Psoas muscle (tissue), 8 donors: ENCODE data around the gene NEAT1. TPM values are rescaled to one million over a fixed set of nuclear protein-coding genes. Genes with fewer than 3 reads are reported as not detected.

Experiments used
- ATAC-seq, 4 donors: fragments of 200-7000 bp; cut with Tn5 transposase; one replicate each; pipeline ENCODE4 v1.9.1; 2020; ENCODE audit warnings: moderate library complexity in 3 of 4, mild to moderate bottlenecking in 2 of 4
- DNase-seq, 2 donors: peaks; one replicate each; pipeline ENCODE4 v3.0.0-alpha.2; 2020
- H3K27ac ChIP-seq: fragments of 200-600 bp; one replicate; pipeline ENCODE4 v1.8.0; 2022
- H3K27me3 ChIP-seq, 3 donors: fragments of 200-600 bp in 1 of 3; one replicate each; pipeline versions ENCODE4 v1.6.1 to v1.8.0; 2013 to 2022; ENCODE audit warnings: low read length in 2 of 3, mild to moderate bottlenecking in 2 of 3, moderate library complexity in 1 of 3; ENCODE audit not compliant: insufficient read depth in 3 of 3
- H3K36me3 ChIP-seq, 2 donors: fragments of 200-600 bp in 1 of 2; one replicate each; pipeline versions ENCODE4 v1.6.1 to v1.8.0; 2013 to 2022; ENCODE audit warnings: low read depth in 1 of 2, mild to moderate bottlenecking in 1 of 2, moderate library complexity in 1 of 2; ENCODE audit not compliant: insufficient read depth in 1 of 2
- H3K4me1 ChIP-seq: fragments of 200-600 bp; one replicate; pipeline ENCODE4 v1.8.0; 2022
- H3K4me3 ChIP-seq: fragments of 200-600 bp; one replicate; pipeline ENCODE4 v1.8.0; 2022; ENCODE audit warnings: mild to moderate bottlenecking
- H3K9me3 ChIP-seq: fragments of 200-600 bp; one replicate; pipeline ENCODE4 v1.8.0; 2022
- WGBS, 3 donors: extraction: QIAGEN DNeasy Blood & Tissue Kit; methylation state at CpG; one replicate each; pipeline versions ENCODE4 v1.1.6 to v1.1.7; 2013; 5-methylcytosine and 5-hydroxymethylcytosine counted together
- intact Hi-C, 2 donors: fragments of 100-400 bp; cut with DNase I; formaldehyde crosslinking; loops; one replicate each; pipeline versions ENCODE4 v1.11.0 to v1.14.2; 2022
- polyA plus RNA-seq, 3 donors: library from polyadenylated mRNA; stranded (reverse); fragments of 200-250 nt; gene quantifications; one replicate each; pipeline ENCODE4 v1.2.3, GENCODE V29; 2013
- total RNA-seq, 4 donors: library from RNA; stranded (reverse); fragmentation: NEBNext Ultra II Directional in 2 of 4; extraction: Animal tissue kit (Norgen Biotek cat#: 25700) in 2 of 4; gene quantifications; one replicate each; pipeline versions ENCODE4 v1.2.1 to v1.2.4, GENCODE V29; 2021 to 2023
- TF ChIP-seq, protein P1 (sequence below): fragments of 200-600 bp; IDR thresholded peaks from one replicate; pipeline ENCODE4 v1.8.0; 2022; ENCODE audit warnings: antibody characterized with exemption
- donor health status: healthy with polysubstance abuse.
- donor health status: DM: no; HTN: no; CAD: no; lungs with moderate emphysema.
- donor health status: Bipolar disorder and iron deficiency.
- donor health status: healthy.
- donor health status: DM: yes; HTN: yes; CAD: no.
- donor health status: DM: no; HTN: no; CAD: no.
- donor health status: DM: no; HTN: no; CAD: no.
- donor health status: DM: yes; HTN: yes; CAD: no.

Gene NEAT1
- total and polyA plus RNA-seq, 7 donors: 474 to 1,759 (median 716) TPM

DNA sequence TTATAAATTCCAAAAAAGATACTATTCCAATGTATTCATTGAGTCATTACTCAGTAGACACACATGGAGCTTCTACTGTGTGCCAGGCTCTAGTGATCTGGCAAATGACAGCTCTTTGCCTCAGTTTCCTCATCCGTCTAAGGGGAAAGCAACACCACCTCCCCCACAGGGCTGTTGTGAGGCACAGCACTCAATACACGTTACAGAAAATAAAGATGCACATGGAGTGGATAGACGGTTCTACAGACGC is 69.7 kb downstream of the NEAT1 start:
- ATAC-seq (no peak), DNase-seq (no peak)
- no peaks in the 10 kb centered on the region for H3K27me3 ChIP-seq
- H3K4me1 ChIP-seq: peaks cover 90% of the 10 kb centered on the region
- no peaks in the 10 kb centered on the region for H3K9me3 ChIP-seq
- H3K27ac ChIP-seq: peak overlapping the region; percentile 99
- no peaks in the 10 kb centered on the region for H3K36me3 ChIP-seq
- TF ChIP-seq, protein P1, sequence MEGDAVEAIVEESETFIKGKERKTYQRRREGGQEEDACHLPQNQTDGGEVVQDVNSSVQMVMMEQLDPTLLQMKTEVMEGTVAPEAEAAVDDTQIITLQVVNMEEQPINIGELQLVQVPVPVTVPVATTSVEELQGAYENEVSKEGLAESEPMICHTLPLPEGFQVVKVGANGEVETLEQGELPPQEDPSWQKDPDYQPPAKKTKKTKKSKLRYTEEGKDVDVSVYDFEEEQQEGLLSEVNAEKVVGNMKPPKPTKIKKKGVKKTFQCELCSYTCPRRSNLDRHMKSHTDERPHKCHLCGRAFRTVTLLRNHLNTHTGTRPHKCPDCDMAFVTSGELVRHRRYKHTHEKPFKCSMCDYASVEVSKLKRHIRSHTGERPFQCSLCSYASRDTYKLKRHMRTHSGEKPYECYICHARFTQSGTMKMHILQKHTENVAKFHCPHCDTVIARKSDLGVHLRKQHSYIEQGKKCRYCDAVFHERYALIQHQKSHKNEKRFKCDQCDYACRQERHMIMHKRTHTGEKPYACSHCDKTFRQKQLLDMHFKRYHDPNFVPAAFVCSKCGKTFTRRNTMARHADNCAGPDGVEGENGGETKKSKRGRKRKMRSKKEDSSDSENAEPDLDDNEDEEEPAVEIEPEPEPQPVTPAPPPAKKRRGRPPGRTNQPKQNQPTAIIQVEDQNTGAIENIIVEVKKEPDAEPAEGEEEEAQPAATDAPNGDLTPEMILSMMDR: no peak
- peak overlapping the region; percentile 42 for H3K4me3 ChIP-seq
- 31 to 50% (median 42%) methylated on average over 4 of the region's 4 CpGs for WGBS, 3 donors
- intact Hi-C loops: no loop called here

DNA sequence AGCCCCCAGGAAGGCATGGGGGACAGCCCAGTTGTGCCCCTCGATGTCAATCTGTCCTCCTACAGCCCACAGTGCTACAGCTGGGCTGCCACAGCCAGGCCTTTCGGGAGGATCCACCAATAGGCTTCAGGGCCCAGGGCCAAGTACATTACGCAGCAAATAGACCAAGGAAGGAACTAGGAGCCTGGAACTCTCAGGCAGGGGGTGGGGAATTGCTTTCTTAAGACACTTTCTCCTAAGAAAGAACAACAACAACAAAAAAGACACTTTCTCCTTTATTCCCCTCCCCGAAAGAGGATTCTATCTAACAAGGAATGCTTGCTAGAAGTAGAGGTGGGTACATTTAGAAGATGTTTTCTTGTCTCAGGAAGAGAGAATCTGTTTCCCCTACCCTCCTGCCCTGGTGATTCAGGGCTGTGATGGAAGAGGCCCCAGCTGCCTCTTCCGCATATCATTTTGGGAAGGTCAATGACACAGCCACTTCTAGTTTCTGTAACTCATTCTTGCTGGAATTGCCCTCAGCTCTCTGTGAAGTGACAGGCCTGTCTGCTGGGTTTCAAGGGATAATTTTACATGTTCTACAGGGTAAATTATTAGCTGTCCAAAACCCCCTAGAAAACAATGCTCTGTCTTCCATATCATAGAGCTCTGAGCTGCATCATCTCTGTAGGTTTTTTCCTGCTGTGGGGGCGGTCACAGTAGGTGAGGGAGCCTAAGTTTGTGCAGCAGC is 70.2 kb downstream of the NEAT1 start:
- peak; percentile 90 to 93 for DNase-seq
- intact Hi-C loops: no loop called here
- peak overlapping the region; percentile 42 for H3K4me3 ChIP-seq
- peak overlapping the region; percentile 99 for H3K27ac ChIP-seq
- H3K36me3 ChIP-seq: no peaks in the 10 kb centered on the region
- 22 to 25% (median 23%) methylated on average over 6 of the region's 6 CpGs for WGBS, 3 donors
- ATAC-seq: peak; percentile 29 to 55 (median 40)
- H3K4me1 ChIP-seq: peaks cover 87% of the 10 kb centered on the region
- H3K9me3 ChIP-seq: no peaks in the 10 kb centered on the region
- TF ChIP-seq, protein P1: no peak
- H3K27me3 ChIP-seq: no peaks in the 10 kb centered on the region

DNA sequence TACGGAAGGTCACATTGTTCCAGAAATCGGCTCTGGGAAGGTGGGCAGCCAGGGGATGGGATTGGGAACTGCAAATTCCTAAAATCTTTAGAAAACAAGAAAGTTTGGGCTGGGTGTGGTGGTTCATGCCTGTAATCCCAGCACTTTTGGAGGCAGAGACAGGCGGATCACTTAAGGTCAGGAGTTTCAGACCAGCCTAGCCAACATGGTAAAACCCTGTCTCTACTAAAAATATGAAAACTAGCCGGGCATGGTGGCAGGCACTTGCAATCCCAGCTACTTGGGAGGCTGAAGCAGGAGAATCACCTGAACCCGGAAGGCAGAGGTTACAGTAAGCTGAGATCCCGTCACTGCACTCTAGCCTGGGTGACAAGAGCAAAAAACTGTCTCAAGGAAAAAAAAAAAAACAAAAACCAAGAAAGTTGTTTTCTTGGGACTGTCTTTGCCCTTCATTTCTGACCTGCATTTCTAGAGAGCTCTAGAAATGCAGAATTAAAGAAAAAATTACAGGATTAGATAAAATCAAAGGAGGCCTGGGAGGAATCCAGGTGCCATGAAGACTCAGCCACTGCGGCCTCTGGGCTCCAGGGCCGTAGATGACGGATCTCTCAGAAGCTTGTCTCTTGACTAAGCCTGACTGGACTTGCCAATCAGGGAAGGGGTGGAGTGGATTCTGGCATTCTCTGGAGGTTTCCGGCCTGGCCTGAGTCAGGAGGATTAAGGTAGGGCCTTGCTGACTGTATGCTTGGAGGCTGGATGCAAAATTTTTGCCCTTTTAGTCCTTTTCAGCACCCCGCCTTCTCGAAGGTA is 71.0 kb downstream of the NEAT1 start:
- peak overlapping the region; percentile 99 for H3K27ac ChIP-seq
- no peaks in the 10 kb centered on the region for H3K36me3 ChIP-seq
- no peaks in the 10 kb centered on the region for H3K27me3 ChIP-seq
- intact Hi-C loops: loop anchor here in 1 of 2 donors (1.0 kb wide), 1 partner anchor 17 kb away; no protein-coding TSS in a partner anchor
- DNase-seq (peak; percentile 84 to 92), ATAC-seq (peak; percentile 46 to 60 (median 59))
- peak overlapping the region; percentile 42 for H3K4me3 ChIP-seq
- WGBS, 3 donors: 25 to 32% (median 26%) methylated on average over 12 of the region's 12 CpGs
- peaks cover 80% of the 10 kb centered on the region for H3K4me1 ChIP-seq
- TF ChIP-seq, protein P1: no peak
- no peaks in the 10 kb centered on the region for H3K9me3 ChIP-seq

Other genes starting within 250 kb of the NEAT1 start
- gene CAPN1, start 240.9 kb upstream of the NEAT1 start, total RNA-seq: 100 to 1,000 TPM in 1 of 4 donors, 10 to 100 TPM in 3; 72.4 to 105 (median 81.5) TPM
- 10 to 100 TPM; 65.7 to 97.4 (median 86.5) TPM for gene CAPN1, start 240.9 kb upstream of the NEAT1 start, polyA plus RNA-seq
- gene POLA2, start 160.8 kb upstream of the NEAT1 start, total RNA-seq: 1 to 10 TPM; 1.7 to 3.4 (median 3.0) TPM
- 1 to 10 TPM; 2.1 to 5.8 (median 4.3) TPM for gene POLA2, start 160.8 kb upstream of the NEAT1 start, polyA plus RNA-seq
- gene CDC42EP2, start 107.9 kb upstream of the NEAT1 start, total RNA-seq: 1 to 10 TPM; 4.9 to 7.3 (median 6.8) TPM
- 1 to 10 TPM; 2.7 to 5.9 (median 3.3) TPM for gene CDC42EP2, start 107.9 kb upstream of the NEAT1 start, polyA plus RNA-seq
- 10 to 100 TPM; 26.5 to 43.8 (median 40.6) TPM for gene DPF2, start 88.9 kb upstream of the NEAT1 start, total RNA-seq
- gene DPF2, start 88.9 kb upstream of the NEAT1 start, polyA plus RNA-seq: 10 to 100 TPM; 24.8 to 39.2 (median 29.7) TPM
- gene TIGD3, start 68.0 kb upstream of the NEAT1 start, total RNA-seq: under 1 TPM in 1 of 4 donors, not detected in 3; 0.25 TPM
- under 1 TPM; 0.05 to 0.09 (median 0.08) TPM for gene TIGD3, start 68.0 kb upstream of the NEAT1 start, polyA plus RNA-seq
- 1 to 10 TPM; 5.7 to 8.8 (median 7.2) TPM for gene SLC25A45, start 40.2 kb upstream of the NEAT1 start, total RNA-seq
- gene SLC25A45, start 40.2 kb upstream of the NEAT1 start, polyA plus RNA-seq: 10 to 100 TPM in 1 of 3 donors, 1 to 10 TPM in 2; 3.7 to 18.5 (median 6.1) TPM
- gene FRMD8, start 36.2 kb upstream of the NEAT1 start, total RNA-seq: 10 to 100 TPM in 3 of 4 donors, 1 to 10 TPM in 1; 7.4 to 27.7 (median 13.9) TPM
- gene FRMD8, start 36.2 kb upstream of the NEAT1 start, polyA plus RNA-seq: 10 to 100 TPM; 10.6 to 20.8 (median 12.9) TPM
- over 10,000 TPM in 1 of 4 donors, 1,000 to 10,000 TPM in 3; 3,071 to 11,376 (median 4,986) TPM for gene MALAT1, start 76.2 kb downstream of the NEAT1 start, total RNA-seq
- 100 to 1,000 TPM; 102 to 846 (median 299) TPM for gene MALAT1, start 76.2 kb downstream of the NEAT1 start, polyA plus RNA-seq
- 100 to 1,000 TPM in 1 of 4 donors, 10 to 100 TPM in 3; 77.8 to 106 (median 92.6) TPM for gene SCYL1, start 102.3 kb downstream of the NEAT1 start, total RNA-seq
- gene SCYL1, start 102.3 kb downstream of the NEAT1 start, polyA plus RNA-seq: 10 to 100 TPM; 66.9 to 87.4 (median 79.4) TPM
- 10 to 100 TPM; 27.9 to 82.3 (median 51.4) TPM for gene LTBP3, start 135.6 kb downstream of the NEAT1 start, total RNA-seq
- gene LTBP3, start 135.6 kb downstream of the NEAT1 start, polyA plus RNA-seq: 10 to 100 TPM; 12.7 to 19.2 (median 17.2) TPM
- gene ZNRD2, start 147.7 kb downstream of the NEAT1 start, total RNA-seq: 10 to 100 TPM; 31.6 to 43.5 (median 38.0) TPM
- gene ZNRD2, start 147.7 kb downstream of the NEAT1 start, polyA plus RNA-seq: 100 to 1,000 TPM in 1 of 3 donors, 10 to 100 TPM in 2; 58.8 to 118 (median 94.2) TPM
- gene FAM89B, start 149.7 kb downstream of the NEAT1 start, total RNA-seq: 100 to 1,000 TPM in 1 of 4 donors, 10 to 100 TPM in 3; 59.0 to 110 (median 66.9) TPM
- gene FAM89B, start 149.7 kb downstream of the NEAT1 start, polyA plus RNA-seq: 100 to 1,000 TPM in 1 of 3 donors, 10 to 100 TPM in 2; 66.9 to 112 (median 67.4) TPM
- 100 to 1,000 TPM; 208 to 345 (median 282) TPM for gene EHBP1L1, start 153.3 kb downstream of the NEAT1 start, total RNA-seq
- 100 to 1,000 TPM; 114 to 177 (median 170) TPM for gene EHBP1L1, start 153.3 kb downstream of the NEAT1 start, polyA plus RNA-seq
- gene KCNK7, start 173.0 kb downstream of the NEAT1 start, total RNA-seq: under 1 TPM in 3 of 4 donors, not detected in 1; 0.19 to 0.56 (median 0.27) TPM
- gene KCNK7, start 173.0 kb downstream of the NEAT1 start, polyA plus RNA-seq: 1 to 10 TPM in 1 of 3 donors, under 1 TPM in 2; 0.22 to 1.4 (median 0.99) TPM
- gene MAP3K11, start 191.4 kb downstream of the NEAT1 start, total RNA-seq: 10 to 100 TPM; 14.5 to 18.8 (median 16.8) TPM
- 10 to 100 TPM in 2 of 3 donors, 1 to 10 TPM in 1; 8.8 to 13.9 (median 10.7) TPM for gene MAP3K11, start 191.4 kb downstream of the NEAT1 start, polyA plus RNA-seq
- 10 to 100 TPM in 1 of 4 donors, 1 to 10 TPM in 3; 8.9 to 10.8 (median 9.7) TPM for gene PCNX3, start 193.0 kb downstream of the NEAT1 start, total RNA-seq
- 10 to 100 TPM in 2 of 3 donors, 1 to 10 TPM in 1; 6.5 to 15.5 (median 11.4) TPM for gene PCNX3, start 193.0 kb downstream of the NEAT1 start, polyA plus RNA-seq
- 10 to 100 TPM; 10.1 to 15.6 (median 11.3) TPM for gene SIPA1, start 215.3 kb downstream of the NEAT1 start, total RNA-seq
- gene SIPA1, start 215.3 kb downstream of the NEAT1 start, polyA plus RNA-seq: 10 to 100 TPM in 2 of 3 donors, 1 to 10 TPM in 1; 7.9 to 17.4 (median 13.7) TPM
- 10 to 100 TPM; 48.7 to 72.6 (median 65.2) TPM for gene RELA, start 240.1 kb downstream of the NEAT1 start, total RNA-seq
- 10 to 100 TPM; 42.1 to 64.9 (median 64.0) TPM for gene RELA, start 240.1 kb downstream of the NEAT1 start, polyA plus RNA-seq